GM21447 (cell line): ENCODE results near the gene GPR55.
A peak's percentile ranks its signal among the peaks of the same experiment; 100 is the strongest.
"Not testable (repeated sequence)": the region's sequence is repeated elsewhere in the genome, so short reads cannot be mapped to it uniquely, and the experiment has no call there.

Experiments used
- ATAC-seq: cut with Tn5 transposase; IDR thresholded peaks from one replicate; pipeline ENCODE4 v1.9.1; 2021; ENCODE audit not compliant: unreplicated experiment

The GPR55 gene

GRCh38 chr2:230924470-230925341 is at the start of gene GPR55:
TSS of gene GPR55 (minus strand) at chr2:230925242. CDS start at chr2:230910962, 14,280 bp downstream.
- peak; percentile 38 for ATAC-seq

GRCh38 chr2:230974096-230974913 is 49.3 kb upstream of the GPR55 start:
- peak; percentile 85 for ATAC-seq

- ATAC-seq, result no peak
These were observed 47.0 kb upstream of the GPR55 start for GRCh38 chr2:230972046-230972445.

GRCh38 chr2:230969659-230970015 is 44.6 kb upstream of the GPR55 start:
- no peak for ATAC-seq

GRCh38 chr2:230968921-230969658 is 44.0 kb upstream of the GPR55 start:
- ATAC-seq, result no peak

GRCh38 chr2:230968314-230968713 is 43.3 kb upstream of the GPR55 start:
- ATAC-seq, result not testable (repeated sequence)

GRCh38 chr2:230967113-230967512 is 42.1 kb upstream of the GPR55 start:
- ATAC-seq, result no peak

- ATAC-seq, result no peak
These were observed 39.2 kb upstream of the GPR55 start for GRCh38 chr2:230964136-230964730.

- ATAC-seq, result no peak
These were observed 36.0 kb upstream of the GPR55 start for GRCh38 chr2:230961091-230961491.

- ATAC-seq, result no peak
These were observed 35.0 kb upstream of the GPR55 start for GRCh38 chr2:230960026-230960425.

- no peak for ATAC-seq
These were observed 34.0 kb upstream of the GPR55 start for GRCh38 chr2:230958820-230959756.

GRCh38 chr2:230957756-230958391 is 32.8 kb upstream of the GPR55 start:
- ATAC-seq, result no peak

- ATAC-seq, result peak; percentile 67
These were observed 32.0 kb upstream of the GPR55 start for GRCh38 chr2:230956827-230957755.

GRCh38 chr2:230955163-230955737 is 30.2 kb upstream of the GPR55 start:
- no peak for ATAC-seq

- ATAC-seq, result no peak
These were observed 29.7 kb upstream of the GPR55 start for GRCh38 chr2:230954746-230955145.

- no peak for ATAC-seq
These were observed 28.8 kb upstream of the GPR55 start for GRCh38 chr2:230953845-230954244.

GRCh38 chr2:230952226-230952956 is 27.3 kb upstream of the GPR55 start:
- no peak for ATAC-seq
